Progenitor cell of endocrine pancreas (in vitro differentiated cells): ENCODE results near the gene SH2B3. TPM values are rescaled to one million over a fixed set of nuclear protein-coding genes. Genes with fewer than 3 reads are reported as not detected.
"Not testable (repeated sequence)": the region's sequence is repeated elsewhere in the genome, so short reads cannot be mapped to it uniquely, and the experiment has no call there.

Source experiments
- DNase-seq: peaks from one replicate; pipeline ENCODE4 v3.0.0; 2021; ENCODE audit warnings: low spot score; ENCODE audit not compliant: unreplicated experiment
- H3K27ac Mint-ChIP-seq: 2 replicates; pipeline ENCODE4 v1.8.0; 2021; ENCODE audit warnings: mild to moderate bottlenecking, moderate library complexity, mixed read lengths
- H3K27me3 Mint-ChIP-seq: 2 replicates; pipeline ENCODE4 v1.8.0; 2021; ENCODE audit warnings: mixed read lengths
- H3K36me3 Mint-ChIP-seq: 2 replicates; pipeline ENCODE4 v1.8.0; 2022; ENCODE audit warnings: mixed read lengths; ENCODE audit not compliant: insufficient read depth
- H3K4me1 Mint-ChIP-seq: 2 replicates; pipeline ENCODE4 v1.8.0; 2021; ENCODE audit warnings: low read depth, mixed read lengths
- H3K4me3 Mint-ChIP-seq: 2 replicates; pipeline ENCODE4 v1.8.0; 2021; ENCODE audit warnings: low read depth, mild to moderate bottlenecking, moderate library complexity, mixed read lengths
- H3K9me3 Mint-ChIP-seq: 2 replicates; pipeline ENCODE4 v1.8.0; 2021; ENCODE audit warnings: low read depth, mixed read lengths
- CTCF ChIP-seq: fragments of 200-600 bp; sonication (generic); IDR thresholded peaks from one replicate; pipeline ENCODE4 v1.5.0; 2021; ENCODE audit warnings: antibody characterized with exemption, mild to moderate bottlenecking; ENCODE audit not compliant: unreplicated experiment
- total RNA-seq: library from RNA; stranded (reverse); gene quantifications from 2 replicates; pipeline ENCODE4 v1.2.1, GENCODE V29; 2021

The SH2B3 gene
- total RNA-seq, 1 donor from 2014 or later: 0.72 TPM

- no peak for DNase-seq
- no peak overlapping the region for H3K4me3 Mint-ChIP-seq
These were observed 16.1 kb upstream of the SH2B3 start for GRCh38 chr12:111389635-111390034.

DNA sequence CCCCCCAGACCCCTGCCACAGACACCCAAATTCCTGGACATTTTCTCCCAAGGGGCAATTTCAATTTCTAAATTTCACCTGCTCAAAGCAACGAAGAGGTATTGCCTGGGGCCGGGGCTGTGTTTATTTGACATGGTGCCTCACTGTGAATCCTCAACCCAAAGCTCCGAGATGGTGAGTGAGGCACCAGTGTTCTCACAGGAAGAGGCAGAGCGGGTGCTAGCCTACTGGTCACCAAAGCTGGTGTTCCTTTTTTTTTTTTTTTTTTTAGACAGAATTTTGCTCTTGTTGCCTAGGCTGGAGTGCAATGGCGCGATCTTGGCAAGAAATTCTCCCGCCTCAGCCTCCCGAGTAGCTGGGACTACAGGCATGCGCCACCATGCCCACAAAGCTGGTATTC, 14.8 kb upstream of the SH2B3 start:
- no peaks in the 10 kb centered on the region for H3K36me3 Mint-ChIP-seq
- no peak for TF ChIP-seq CTCF
- no peaks in the 10 kb centered on the region for H3K4me1 Mint-ChIP-seq
- H3K27ac Mint-ChIP-seq: no peak overlapping the region
- H3K27me3 Mint-ChIP-seq: peaks cover 11% of the 10 kb centered on the region
- DNase-seq: no peak
- H3K4me3 Mint-ChIP-seq: no peak overlapping the region
- H3K9me3 Mint-ChIP-seq: no peaks in the 10 kb centered on the region

More at GRCh38 chr12:111389635-111390034, 16.1 kb upstream of the SH2B3 start:
- Mint-ChIP-seq H3K27ac (peak overlapping the region; percentile 49), H3K9me3 (no peaks in the 10 kb centered on the region), H3K36me3 (no peaks in the 10 kb centered on the region), H3K27me3 (peaks cover 19% of the 10 kb centered on the region), H3K4me1 (no peaks in the 10 kb centered on the region)
- no peak for TF ChIP-seq CTCF

DNA sequence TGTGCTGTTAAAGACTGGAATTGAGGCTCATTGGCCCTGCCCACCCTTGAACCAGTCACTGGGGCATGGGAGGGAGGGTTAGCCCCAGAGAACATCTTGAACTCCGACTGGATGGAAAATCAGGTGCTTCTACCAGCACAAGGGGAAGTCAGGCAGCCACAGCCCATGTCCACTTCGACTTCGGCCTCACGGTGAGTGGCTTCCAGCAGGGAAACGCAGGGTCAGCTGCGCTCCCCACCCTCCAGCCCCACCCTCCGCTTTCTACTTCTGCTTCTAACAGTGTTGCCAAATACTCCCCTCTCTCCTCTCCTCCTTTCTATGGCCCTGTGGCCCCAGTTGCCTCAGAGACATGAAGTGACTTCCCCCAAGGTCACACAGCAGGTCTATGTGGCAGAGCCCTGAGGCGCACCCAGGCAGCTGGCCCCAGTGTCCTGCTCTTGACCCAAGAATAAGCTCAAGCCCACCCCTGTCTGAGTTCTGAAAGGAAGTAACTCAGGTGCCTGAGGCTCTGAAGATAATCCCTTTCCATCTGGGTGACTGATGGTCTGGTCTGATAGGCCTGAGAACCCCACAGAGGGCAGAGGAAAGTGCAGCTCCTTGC, 11.9 kb upstream of the SH2B3 start:
- no peak for DNase-seq

DNA sequence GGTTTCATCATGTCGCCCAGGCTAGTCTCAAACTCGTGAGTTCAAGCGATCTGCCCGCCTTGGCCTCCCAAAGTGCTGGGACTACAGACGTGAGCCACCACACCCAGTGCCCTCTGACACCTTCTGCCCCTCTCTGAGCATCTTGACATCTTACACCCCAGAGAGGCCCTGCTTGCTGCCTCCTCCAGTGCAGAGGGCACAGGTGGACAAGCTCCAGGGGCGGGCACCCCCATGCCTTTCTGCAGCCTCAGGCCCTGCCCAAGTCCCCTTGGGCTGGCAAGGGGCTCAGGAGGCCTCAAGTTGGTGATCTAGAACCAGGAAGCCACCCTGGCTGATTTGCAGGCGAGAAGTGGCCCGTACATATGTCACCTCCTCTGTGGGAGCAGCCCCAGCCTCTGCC, 11.2 kb upstream of the SH2B3 start:
- peaks cover 2% of the 10 kb centered on the region for H3K27me3 Mint-ChIP-seq
- no peak overlapping the region for H3K27ac Mint-ChIP-seq
- H3K4me1 Mint-ChIP-seq: no peaks in the 10 kb centered on the region
- TF ChIP-seq CTCF: no peak
- H3K4me3 Mint-ChIP-seq: no peak overlapping the region
- no peaks in the 10 kb centered on the region for H3K36me3 Mint-ChIP-seq
- no peaks in the 10 kb centered on the region for H3K9me3 Mint-ChIP-seq
- DNase-seq: no peak

More for the DNA sequence above, 11.9 kb upstream of the SH2B3 start:
- no peak overlapping the region for H3K27ac Mint-ChIP-seq
- H3K36me3 Mint-ChIP-seq: no peaks in the 10 kb centered on the region
- no peak for TF ChIP-seq CTCF
- H3K4me1 Mint-ChIP-seq: no peaks in the 10 kb centered on the region
- no peaks in the 10 kb centered on the region for H3K9me3 Mint-ChIP-seq
- H3K4me3 Mint-ChIP-seq: no peak overlapping the region
- H3K27me3 Mint-ChIP-seq: peaks cover 6% of the 10 kb centered on the region

DNA sequence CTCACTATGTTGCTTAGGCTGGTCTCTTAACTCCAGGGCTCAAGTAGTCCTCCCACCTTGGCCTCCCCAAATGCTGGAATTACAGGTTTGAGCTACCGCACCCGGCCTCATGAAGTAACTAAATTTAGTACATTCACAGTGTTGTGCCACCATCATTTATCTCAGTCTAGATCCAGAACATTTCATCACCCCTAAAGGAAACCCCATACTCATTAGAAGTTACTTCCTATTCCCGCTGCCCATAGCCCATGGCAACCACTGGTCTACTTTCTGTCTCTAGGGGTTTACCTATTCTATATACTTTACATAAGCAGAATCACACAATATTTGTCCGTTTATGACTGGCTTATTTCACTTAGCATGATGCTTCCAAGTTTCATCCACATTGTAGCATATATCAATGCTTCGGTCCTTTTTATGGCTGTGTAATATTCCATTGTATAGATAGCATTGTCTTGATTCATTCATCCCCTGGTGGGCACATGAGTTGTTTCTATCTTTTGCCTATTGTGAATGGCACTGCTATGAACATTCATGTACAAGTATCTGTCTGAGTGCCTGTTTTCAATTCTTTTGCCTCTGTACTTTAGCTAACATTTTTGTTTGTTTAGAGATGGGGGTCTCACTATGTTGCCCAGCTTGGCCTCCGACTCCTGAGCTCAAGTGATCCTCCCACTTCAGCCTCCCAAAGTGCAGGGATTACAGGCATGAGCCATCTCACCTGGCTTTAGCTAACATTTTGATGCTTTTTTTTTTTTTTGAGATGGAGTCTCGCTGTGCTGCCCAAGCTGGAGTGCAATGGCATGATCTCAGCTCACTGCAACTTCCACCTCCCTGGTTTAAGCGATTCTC, 10.2 kb upstream of the SH2B3 start:
- no peak for DNase-seq
- Mint-ChIP-seq H3K27ac (no peak overlapping the region), H3K9me3 (no peaks in the 10 kb centered on the region), H3K4me3 (no peak overlapping the region), H3K4me1 (no peaks in the 10 kb centered on the region), H3K27me3 (peaks cover 13% of the 10 kb centered on the region), H3K36me3 (no peaks in the 10 kb centered on the region)
- TF ChIP-seq CTCF: no peak

DNA sequence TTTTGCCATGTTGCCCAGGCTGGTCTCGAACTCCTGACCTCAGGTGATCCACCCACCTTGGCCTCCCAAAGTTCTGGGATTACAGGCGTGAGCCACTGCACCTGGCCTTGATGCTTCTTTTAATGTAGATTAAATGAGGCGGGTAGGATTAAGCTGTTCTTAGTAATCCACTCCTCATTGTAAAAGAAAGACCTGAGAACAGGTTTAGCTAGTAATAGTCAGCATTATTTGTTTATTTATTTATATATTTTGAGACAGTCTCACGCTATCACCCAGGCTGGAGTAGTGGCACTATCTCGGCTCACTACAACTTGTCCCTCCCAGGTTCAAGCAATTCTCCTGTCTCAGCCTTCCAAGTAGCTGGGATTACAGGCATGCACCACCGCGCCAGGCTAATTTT, 9.5 kb upstream of the SH2B3 start:
- not testable (repeated sequence) for H3K36me3 Mint-ChIP-seq, H3K4me3 Mint-ChIP-seq

More for the DNA sequence above, 9.5 kb upstream of the SH2B3 start:
- H3K9me3 Mint-ChIP-seq, DNase-seq, H3K27ac Mint-ChIP-seq, H3K4me1 Mint-ChIP-seq: not testable (repeated sequence)
- peaks cover 15% of the 10 kb centered on the region for H3K27me3 Mint-ChIP-seq
